DMS114 treated with DMSO at 0.1 percent for 48 hours (cell line): ENCODE data around the gene AIPL1.

Experiments
- DNase-seq: peaks from one replicate; lab custom pipeline; 2025; ENCODE audit not compliant: unreplicated experiment; lab: John Stamatoyannopoulos, UW

Gene AIPL1

GRCh38 chr17:6450926-6451832 is 16.3 kb upstream of the AIPL1 start:
- DNase-seq: no peak

- no peak for DNase-seq
Measured at GRCh38 chr17:6449307-6449706, 14.4 kb upstream of the AIPL1 start.

- DNase-seq: no peak
Measured at GRCh38 chr17:6448473-6448872, 13.6 kb upstream of the AIPL1 start.

- DNase-seq: no peak
Measured at GRCh38 chr17:6446516-6447100, 11.7 kb upstream of the AIPL1 start.

- DNase-seq: no peak
Measured at GRCh38 chr17:6444571-6445335, 9.8 kb upstream of the AIPL1 start.

- DNase-seq: peak; percentile 86
Measured at GRCh38 chr17:6443692-6444570, 9.0 kb upstream of the AIPL1 start, which contains the start of gene PIMREG. PIMREG (plus strand) TSS chr17:6444455; CDS start chr17:6445111, 656 bp downstream.

GRCh38 chr17:6442775-6443174 is 7.9 kb upstream of the AIPL1 start:
- DNase-seq: no peak

- no peak for DNase-seq
Measured at GRCh38 chr17:6439951-6440350, 5.0 kb upstream of the AIPL1 start.

DNA sequence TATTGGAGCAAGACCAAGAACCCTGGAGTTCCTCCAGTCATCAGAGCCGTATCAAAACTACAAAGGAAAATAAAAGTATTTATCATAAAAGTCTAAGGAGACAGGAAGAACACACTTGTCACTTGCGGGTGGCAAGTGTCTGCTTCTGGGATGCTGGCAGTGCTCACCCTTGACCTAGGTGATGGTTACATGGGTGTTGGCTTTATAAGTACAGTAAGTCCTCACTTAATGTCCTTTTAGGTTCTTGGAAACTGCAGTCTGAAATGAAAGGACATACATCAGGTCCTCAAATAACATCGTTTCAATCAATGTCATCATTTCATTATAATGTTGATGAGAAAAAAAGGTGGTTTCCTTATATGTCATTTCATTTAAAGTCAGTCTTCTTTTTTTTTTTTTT is 3.0 kb upstream of the AIPL1 start:
- DNase-seq: no peak

DNA sequence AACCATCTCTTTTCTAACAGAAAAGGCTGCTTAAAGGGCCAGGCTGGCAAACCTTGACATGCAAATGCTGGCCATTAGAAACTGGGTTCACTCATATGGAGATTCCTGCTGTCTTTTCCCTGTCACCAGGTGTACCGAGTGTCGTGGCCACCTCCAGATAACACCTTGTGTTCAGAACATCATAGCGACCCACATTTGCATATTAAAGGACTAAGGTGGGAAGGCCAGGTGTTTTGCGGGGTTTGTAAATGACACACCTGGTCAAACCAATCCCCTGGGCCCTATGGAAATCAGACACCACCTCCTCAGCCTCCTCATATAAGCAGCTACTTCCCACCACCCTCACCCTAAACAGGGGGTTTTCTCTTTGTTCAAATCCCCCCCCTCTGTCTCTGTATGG is 2.5 kb upstream of the AIPL1 start:
- DNase-seq: no peak

DNA sequence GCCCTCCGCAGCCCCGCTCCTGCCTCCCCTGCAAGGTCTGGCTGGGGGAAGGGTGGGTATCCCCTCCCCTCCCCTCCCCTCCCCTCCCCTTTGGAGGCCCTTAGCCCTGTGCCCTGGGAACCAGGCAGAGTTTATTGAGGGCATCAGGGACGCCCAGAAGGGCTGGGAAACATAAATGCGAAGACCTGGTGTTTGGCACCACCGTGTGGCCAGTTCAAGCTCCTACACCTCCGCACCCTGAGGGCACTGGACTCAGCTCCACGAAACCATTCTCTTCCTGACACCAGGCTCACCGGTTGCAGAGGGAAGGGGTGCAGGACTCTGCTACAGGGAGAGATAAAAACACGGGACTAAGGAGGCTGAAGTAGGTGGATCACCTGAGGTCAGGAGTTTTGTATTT is 1.0 kb upstream of the AIPL1 start:
- peak; percentile 40 for DNase-seq

DNA sequence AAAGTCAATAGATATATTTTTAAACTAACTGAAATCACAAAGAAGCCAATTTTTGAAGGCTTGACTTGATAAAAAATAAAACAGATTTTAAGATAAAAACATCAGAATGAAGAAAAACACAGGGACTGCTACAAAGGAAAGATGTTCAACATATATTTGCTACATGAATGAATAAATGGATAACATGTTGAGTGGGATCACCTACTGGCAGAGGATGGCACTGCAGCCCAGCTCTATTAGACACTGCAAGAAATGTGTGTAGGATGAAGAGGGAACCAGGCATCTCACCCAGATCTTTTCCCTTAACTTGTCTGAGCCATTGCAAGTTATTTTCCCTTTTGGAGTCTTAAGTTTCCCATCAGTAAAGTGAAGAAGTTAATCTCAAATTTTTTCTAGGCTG is 4.2 kb downstream of the AIPL1 start:
- DNase-seq: no peak

DNA sequence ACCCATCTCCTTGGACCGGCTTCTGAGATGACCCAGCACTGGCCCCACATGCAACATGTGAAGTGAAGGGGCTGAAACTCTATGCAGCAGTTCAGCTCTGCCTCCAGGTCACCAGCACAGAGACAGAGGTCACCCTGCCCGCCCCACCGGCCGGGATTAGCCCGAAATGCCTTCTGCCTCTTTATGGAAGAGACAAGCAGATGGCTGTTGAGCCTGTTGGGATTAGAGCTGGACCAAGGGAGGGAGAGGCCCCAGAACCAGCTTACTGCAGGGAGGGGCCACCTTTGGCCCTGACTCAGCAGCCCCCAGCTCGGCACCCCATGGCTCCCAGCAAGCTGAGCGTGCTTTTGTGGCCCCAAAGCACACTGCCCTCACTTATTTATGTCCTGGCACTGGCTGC is 5.7 kb downstream of the AIPL1 start:
- no peak for DNase-seq

GRCh38 chr17:6428207-6428965 is 6.5 kb downstream of the AIPL1 start:
- no peak for DNase-seq

- DNase-seq: no peak
Measured at GRCh38 chr17:6427279-6427781, 7.6 kb downstream of the AIPL1 start.

DNA sequence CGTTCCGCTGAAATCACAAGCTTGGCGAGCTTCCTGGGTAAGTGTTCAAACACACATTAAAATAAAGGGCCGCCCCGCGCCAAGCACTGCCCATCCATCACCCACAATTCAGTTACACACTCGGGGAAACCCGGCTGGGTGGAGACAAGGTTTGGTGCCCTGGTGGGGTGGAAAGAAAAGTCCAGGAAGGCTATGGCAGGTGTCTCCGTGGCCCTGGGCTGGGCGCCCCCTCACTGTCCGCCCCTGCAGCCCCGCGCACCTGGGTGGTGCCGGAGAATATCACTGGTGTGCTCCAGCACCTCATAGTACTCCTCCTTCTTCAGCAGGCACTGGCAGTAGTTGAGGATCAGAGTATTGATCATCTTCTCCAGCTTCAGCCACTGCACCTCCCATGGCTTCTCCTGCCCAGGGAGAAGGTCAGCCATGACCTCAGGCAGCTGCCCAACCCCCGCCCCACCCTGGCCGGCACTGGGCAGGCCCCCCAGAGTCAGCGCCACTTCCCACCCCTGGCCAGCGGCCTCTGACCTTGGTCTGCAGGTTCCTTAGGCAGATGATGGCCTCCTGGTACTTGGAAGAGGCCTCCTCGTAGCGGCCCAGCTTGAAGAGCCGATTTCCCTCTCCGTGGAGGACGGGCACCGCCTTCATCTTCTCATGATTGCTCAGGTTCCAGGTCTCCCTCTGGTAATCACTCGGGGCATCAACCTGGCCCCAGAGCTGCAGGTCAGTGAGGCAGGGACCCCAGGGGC is 8.4 kb downstream of the AIPL1 start:
- DNase-seq: no peak

DNA sequence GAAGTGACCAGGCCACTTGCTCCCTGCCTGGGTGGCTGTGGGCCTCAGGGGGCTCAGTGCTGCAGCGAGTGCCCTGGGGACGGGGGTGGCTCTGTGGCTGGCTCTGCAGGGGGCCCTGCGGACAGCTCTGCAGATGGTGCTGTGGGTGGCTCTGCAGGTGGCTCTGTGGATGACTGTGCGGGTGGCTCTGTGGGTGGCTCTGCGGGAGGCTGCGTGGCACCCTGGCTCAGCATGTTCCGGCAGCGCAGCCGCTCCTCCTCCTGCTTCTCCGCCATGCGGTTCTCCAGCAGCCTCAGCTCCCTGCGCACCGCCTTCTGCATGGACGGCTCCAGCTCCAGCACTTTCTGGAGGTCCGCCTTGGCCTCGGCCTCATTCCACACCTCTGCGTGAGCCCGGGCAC is 9.5 kb downstream of the AIPL1 start:
- no peak for DNase-seq

DNA sequence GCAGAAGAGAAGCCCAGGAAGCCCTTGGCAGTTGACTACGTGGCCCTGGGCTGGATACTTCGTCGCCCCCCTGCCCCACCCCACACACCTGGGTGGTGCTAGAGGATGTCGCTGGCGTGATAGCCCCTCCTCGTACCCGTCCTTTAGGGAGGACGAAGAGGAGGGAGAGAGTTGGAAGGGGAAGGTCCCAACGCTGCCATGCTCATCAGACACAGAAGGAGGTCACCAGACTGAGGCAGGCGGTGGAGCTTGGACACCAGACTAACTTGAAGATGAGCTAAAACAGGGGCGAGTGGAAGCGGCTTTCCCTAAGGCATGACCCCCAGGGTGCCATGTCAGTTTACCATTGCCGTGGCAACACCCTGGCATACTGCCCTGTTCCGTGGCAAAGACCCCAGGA is 11.0 kb downstream of the AIPL1 start:
- DNase-seq: no peak

DNA sequence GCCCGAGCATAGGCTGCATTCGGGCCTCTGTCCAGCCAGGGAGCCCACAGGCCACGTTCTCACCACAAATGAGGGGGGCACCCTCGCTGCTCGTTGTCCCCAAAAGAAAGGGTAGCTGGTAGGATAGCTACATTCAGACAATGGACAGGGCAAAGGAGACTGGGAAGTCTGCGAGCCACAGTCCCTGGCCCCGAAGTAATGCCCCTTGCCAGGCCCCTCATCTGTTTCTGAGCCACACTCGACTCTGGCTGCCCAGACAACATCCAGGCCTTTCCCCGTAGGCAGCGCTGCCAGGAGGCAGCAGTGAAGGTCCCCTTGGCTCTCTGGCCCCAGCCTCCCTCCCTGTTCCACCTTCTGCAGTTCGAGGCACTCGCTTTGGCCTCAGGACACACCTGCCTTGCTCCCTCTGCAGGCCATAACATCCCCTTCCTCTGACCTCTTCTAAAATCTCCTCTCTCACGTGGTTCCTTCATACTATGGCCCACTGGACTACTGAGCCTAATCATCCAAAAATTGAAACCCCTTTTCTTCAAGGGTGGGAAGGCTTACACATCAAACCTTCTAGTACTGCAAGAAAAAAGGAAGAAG is 12.2 kb downstream of the AIPL1 start:
- no peak for DNase-seq
